C4-2B (cell line): ENCODE measurements around the gene FSTL4.

Source experiments
- H3K27ac ChIP-seq: fragments of 450-650 bp; 2 replicates; pipeline ENCODE4 v1.5.1; 2017
- CTCF ChIP-seq: fragments of 450-650 bp; conservative IDR thresholded peaks from 2 replicates; pipeline ENCODE4 v1.5.1; 2017; ENCODE audit warnings: mild to moderate bottlenecking
- ZFX ChIP-seq: fragments of 450-650 bp; IDR thresholded peaks from 2 replicates; pipeline ENCODE4 v1.6.1; 2017

FSTL4 gene

GRCh38 chr5:133257977-133258376, 354.4 kb downstream of the FSTL4 start:
- no peak overlapping the region for H3K27ac ChIP-seq
- TF ChIP-seq ZFX: no peak

- TF ChIP-seq CTCF (no peak), ZFX (no peak)
- no peak overlapping the region for H3K27ac ChIP-seq
These were observed 356.1 kb downstream of the FSTL4 start for GRCh38 chr5:133256276-133256675.

- no peak overlapping the region for H3K27ac ChIP-seq
- TF ChIP-seq ZFX (no peak), CTCF (no peak)
These were observed 357.5 kb downstream of the FSTL4 start for GRCh38 chr5:133254803-133255202.

- TF ChIP-seq ZFX: no peak
- TF ChIP-seq CTCF: no peak
- no peak overlapping the region for H3K27ac ChIP-seq
These were observed 358.7 kb downstream of the FSTL4 start for GRCh38 chr5:133253671-133254070.

- no peak overlapping the region for H3K27ac ChIP-seq
- TF ChIP-seq CTCF (no peak), ZFX (no peak)
These were observed 359.3 kb downstream of the FSTL4 start for GRCh38 chr5:133253070-133253469.

- H3K27ac ChIP-seq: no peak overlapping the region
- no peak for TF ChIP-seq CTCF
- no peak for TF ChIP-seq ZFX
These were observed 360.2 kb downstream of the FSTL4 start for GRCh38 chr5:133252133-133252480.

GRCh38 chr5:133251296-133252132, 360.8 kb downstream of the FSTL4 start:
- no peak overlapping the region for H3K27ac ChIP-seq
- TF ChIP-seq ZFX: no peak
- no peak for TF ChIP-seq CTCF

GRCh38 chr5:133250527-133250926, 361.8 kb downstream of the FSTL4 start:
- TF ChIP-seq CTCF (no peak), ZFX (no peak)
- no peak overlapping the region for H3K27ac ChIP-seq
